GM12878 (cell line): Measurements from ENCODE around the gene NARF.
"Not testable (repeated sequence)": the region's sequence is repeated elsewhere in the genome, so short reads cannot be mapped to it uniquely, and the experiment has no call there.

Experiments
- CTCF ChIP-seq, 3 experiments: IDR thresholded peaks in 2 of 3; conservative IDR thresholded peaks in 1 of 3; 2 replicates each; pipeline ENCODE4 v1.5.1; 2011; ENCODE audit warnings: low read depth in 3 of 3, low read length in 3 of 3, mild to moderate bottlenecking in 3 of 3, control low read depth in 2 of 3, moderate library complexity in 2 of 3, inconsistent platforms in 1 of 3, mixed read lengths in 1 of 3; ENCODE audit not compliant: control insufficient read depth in 2 of 3, insufficient read depth in 1 of 3; ENCODE audit errors: extremely low read depth in 1 of 3
- SIN3A ChIP-seq: IDR thresholded peaks from 2 replicates; pipeline ENCODE4 v1.6.1; 2012; ENCODE audit warnings: low read depth, low read length, improper control_type of control experiment
- SP1 ChIP-seq: IDR thresholded peaks from one replicate; pipeline ENCODE4 v1.6.1; 2011; ENCODE audit warnings: low read depth, low read length

DNA sequence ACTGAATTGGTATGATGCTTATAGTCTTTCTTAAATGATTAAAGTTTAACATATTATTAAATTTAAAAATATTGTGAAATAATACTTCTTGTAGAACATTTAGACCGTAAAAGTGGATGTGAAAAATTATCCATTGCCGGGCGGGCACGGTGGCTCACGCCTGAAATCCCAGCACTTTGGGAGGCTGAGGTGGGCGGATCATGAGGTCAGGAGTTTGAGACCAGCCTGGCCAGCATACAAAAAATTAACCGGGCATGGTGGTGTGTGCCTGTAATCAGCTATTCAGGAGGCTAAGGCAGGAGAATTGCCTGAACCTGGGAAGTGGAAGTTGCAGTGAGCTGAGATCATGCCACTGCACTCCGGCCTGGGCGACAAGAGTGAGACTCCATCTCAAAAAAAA is 78.7 kb downstream of the NARF start:
- not testable (repeated sequence) for TF ChIP-seq SP1; CTCF (IDR thresholded peaks at IDR 0.05 in 2 of 3, conservative IDR thresholded peaks at IDR 0.05 in 1 of 3; ENCODE audit: control insufficient read depth in 2 of 3, extremely low read depth in 1 of 3, insufficient read depth in 1 of 3, low read depth in 3 of 3, low read length in 3 of 3); SIN3A
